Keratinocyte (primary cell): ENCODE data around the gene PTP4A2. TPM values are rescaled to one million over a fixed set of nuclear protein-coding genes. Genes with fewer than 3 reads are reported as not detected.
"Not testable (repeated sequence)": the region's sequence is repeated elsewhere in the genome, so short reads cannot be mapped to it uniquely, and the experiment has no call there.

ENCODE experiments used
- DNase-seq: peaks from one replicate; pipeline ENCODE4 v3.0.0-alpha.2; 2011; ENCODE audit warnings: low read depth, missing footprints, low spot score
- FAIRE-seq: peaks from 2 replicates; lab custom pipeline; 2011; peaks lifted over from hg19 to GRCh38; lab: Jason Lieb, UNC
- H2AFZ ChIP-seq: 2 replicates; pipeline ENCODE4 v1.6.0; 2012; ENCODE audit warnings: low read length, control low read depth, inconsistent platforms; ENCODE audit not compliant: control insufficient read depth
- H3K27ac ChIP-seq: 2 replicates; pipeline ENCODE4 v1.5.1; 2011; ENCODE audit warnings: low read length; ENCODE audit not compliant: control insufficient read depth, insufficient read depth
- H3K27me3 ChIP-seq: 3 replicates; pipeline ENCODE4 v1.6.0; 2011; ENCODE audit warnings: low read length; ENCODE audit not compliant: control insufficient read depth, insufficient read depth; ENCODE audit errors: extremely low read depth
- H3K36me3 ChIP-seq, 2 experiments: 2 replicates in 1 of 2; 3 replicates in 1 of 2; pipeline ENCODE4 v1.5.1; 2011; ENCODE audit warnings: low read length in 2 of 2, mild to moderate bottlenecking in 1 of 2; ENCODE audit not compliant: control insufficient read depth in 2 of 2, insufficient read depth in 2 of 2; ENCODE audit errors: extremely low read depth in 1 of 2
- H3K4me1 ChIP-seq: 3 replicates; pipeline ENCODE4 v1.5.1; 2011; ENCODE audit warnings: low read length; ENCODE audit not compliant: control insufficient read depth, insufficient read depth; ENCODE audit errors: extremely low read depth
- H3K4me2 ChIP-seq: 3 replicates; pipeline ENCODE4 v1.6.0; 2011; ENCODE audit warnings: low read depth, low read length; ENCODE audit not compliant: control insufficient read depth, insufficient read depth; ENCODE audit errors: extremely low read depth
- H3K4me3 ChIP-seq, 3 experiments: fragments of 200-600 bp in 1 of 3; sonication (generic) in 1 of 3; 2 replicates in 2 of 3; 3 replicates in 1 of 3; pipeline ENCODE4 v1.5.1; 2011 to 2016; ENCODE audit warnings: low read length in 3 of 3, mild to moderate bottlenecking in 3 of 3, control low read depth in 2 of 3, inconsistent platforms in 1 of 3, low read depth in 1 of 3, mixed read lengths in 1 of 3, mixed run types in 1 of 3, moderate library complexity in 1 of 3; ENCODE audit not compliant: control insufficient read depth in 2 of 3, insufficient read depth in 2 of 3; ENCODE audit errors: extremely low read depth in 1 of 3
- H3K79me2 ChIP-seq: 2 replicates; pipeline ENCODE4 v1.6.0; 2012; ENCODE audit warnings: low read length; ENCODE audit not compliant: control insufficient read depth, insufficient read depth
- H3K9ac ChIP-seq: 3 replicates; pipeline ENCODE4 v1.6.0; 2011; ENCODE audit warnings: low read length; ENCODE audit not compliant: control insufficient read depth, insufficient read depth; ENCODE audit errors: extremely low read depth
- H3K9me1 ChIP-seq: 3 replicates; pipeline ENCODE4 v1.6.0; 2011; ENCODE audit warnings: low read length; ENCODE audit not compliant: control insufficient read depth, insufficient read depth; ENCODE audit errors: extremely low read depth
- H3K9me3 ChIP-seq: 2 replicates; pipeline ENCODE4 v1.5.1; 2012; ENCODE audit warnings: low read depth, low read length; ENCODE audit not compliant: control insufficient read depth
- H4K20me1 ChIP-seq: 3 replicates; pipeline ENCODE4 v1.6.0; 2011; ENCODE audit warnings: low read length; ENCODE audit not compliant: control insufficient read depth, insufficient read depth; ENCODE audit errors: extremely low read depth
- CTCF ChIP-seq, 3 experiments: IDR thresholded peaks in 1 of 3; conservative IDR thresholded peaks in 1 of 3; optimal IDR thresholded peaks in 1 of 3; 2 replicates in 2 of 3; 3 replicates in 1 of 3; pipeline versions ENCODE3 to v1.5.1; 2011; ENCODE audit warnings: low read length in 3 of 3, mild to moderate bottlenecking in 3 of 3, moderate library complexity in 2 of 3, control low read depth in 1 of 3, inconsistent platforms in 1 of 3; ENCODE audit not compliant: insufficient read depth in 2 of 3; ENCODE audit errors: extremely low read depth in 1 of 3
- EZH2 ChIP-seq: IDR thresholded peaks from one replicate; pipeline ENCODE4 v1.6.1; 2012; ENCODE audit warnings: inconsistent platforms, mild to moderate bottlenecking, low read length, moderate library complexity
- dilution Hi-C: fragments of 300-500 bp; cut with MboI; formaldehyde crosslinking; loops from one replicate; pipeline ENCODE4 v1.7.0; 2020; ENCODE audit warnings: low sequenced_read_pairs; ENCODE audit not compliant: extremely low pct_ligation_motif_present
- polyA plus RNA-seq, 5 experiments: library from polyadenylated mRNA; depleted of rRNA in 3 of 5; stranded (reverse) in 3 of 5; stranded (forward) in 1 of 5; unstranded in 1 of 5; fragments of >200 nt; gene quantifications; 1 replicate in 1 of 5; 2 replicates in 3 of 5; 3 replicates in 1 of 5; pipeline versions ENCODE4 v1.2.1 to v1.2.3, GENCODE V29; 2011 to 2012; ENCODE audit warnings: missing spikeins in 2 of 5, low read depth in 1 of 5, low replicate concordance in 1 of 5

PTP4A2 gene
- polyA plus RNA-seq, 1 donor (not counting 4 experiments of a cell fraction or from before 2014, with no cell fraction given) = 368 TPM

- H3K27me3 ChIP-seq = no peaks in the 10 kb centered on the region
- H3K36me3 ChIP-seq = no peaks in the 10 kb centered on the region
- DNase-seq (no peak), FAIRE-seq (no peak)
- no peak overlapping the region for H3K9ac ChIP-seq
- H3K4me2 ChIP-seq = no peak overlapping the region
- H3K9me1 ChIP-seq = no peaks in the 10 kb centered on the region
- dilution Hi-C loops = no loop called here
- H3K79me2 ChIP-seq = no peaks in the 10 kb centered on the region
- H3K4me1 ChIP-seq = peaks cover 24% of the 10 kb centered on the region
- no peaks in the 10 kb centered on the region for H3K9me3 ChIP-seq
- H4K20me1 ChIP-seq = no peaks in the 10 kb centered on the region
- TF ChIP-seq CTCF (optimal IDR thresholded peaks at IDR 0.05 in 1 of 3, IDR thresholded peaks at IDR 0.05 in 1 of 3, conservative IDR thresholded peaks at IDR 0.05 in 1 of 3; ENCODE audit: extremely low read depth in 1 of 3, insufficient read depth in 2 of 3, low read length in 3 of 3) = no peak
- TF ChIP-seq EZH2 = no peak
- H3K4me3 ChIP-seq = no peak overlapping the region
- no peak overlapping the region for H2AFZ ChIP-seq
- no peak overlapping the region for H3K27ac ChIP-seq
These were observed 13.1 kb upstream of the PTP4A2 start for GRCh38 chr1:31951276-31951675.

- TF ChIP-seq EZH2 = no peak
- Histone ChIP-seq H3K9me3 (no peaks in the 10 kb centered on the region), H3K4me1 (peaks cover 18% of the 10 kb centered on the region), H3K9ac (no peak overlapping the region), H3K9me1 (no peaks in the 10 kb centered on the region), H4K20me1 (no peaks in the 10 kb centered on the region), H2AFZ (no peak overlapping the region), H3K4me3 (no peak overlapping the region), H3K27ac (no peak overlapping the region), H3K4me2 (no peak overlapping the region), H3K36me3 (no peaks in the 10 kb centered on the region), H3K27me3 (no peaks in the 10 kb centered on the region), H3K79me2 (no peaks in the 10 kb centered on the region)
- FAIRE-seq (no peak), DNase-seq (no peak)
- dilution Hi-C loops = no loop called here
These were observed 11.7 kb upstream of the PTP4A2 start for GRCh38 chr1:31949862-31950261.

GRCh38 chr1:31945677-31946076, 7.5 kb upstream of the PTP4A2 start:
- H3K4me2 ChIP-seq, FAIRE-seq, DNase-seq, H3K27me3 ChIP-seq, H3K9me1 ChIP-seq, H2AFZ ChIP-seq, H3K4me3 ChIP-seq, H3K9ac ChIP-seq, H3K79me2 ChIP-seq, H3K9me3 ChIP-seq, H3K27ac ChIP-seq, dilution Hi-C loops, H3K36me3 ChIP-seq, H4K20me1 ChIP-seq: not testable (repeated sequence)
- H3K4me1 ChIP-seq = peaks cover 18% of the 10 kb centered on the region
